NCI-H2196 treated with DMSO at 0.1 percent for 48 hours (cell line): ENCODE results near the gene GP9.
"Not testable (repeated sequence)": the region's sequence is repeated elsewhere in the genome, so short reads cannot be mapped to it uniquely, and the experiment has no call there.

Source experiments
- DNase-seq: peaks from one replicate; lab custom pipeline; 2025; ENCODE audit not compliant: unreplicated experiment; lab: John Stamatoyannopoulos, UW

The GP9 gene

GRCh38 chr3:129106866-129107565 is 46.4 kb downstream of the GP9 start:
- no peak for DNase-seq

- no peak for DNase-seq
Measured at GRCh38 chr3:129107793-129108192, 47.2 kb downstream of the GP9 start.

- not testable (repeated sequence) for DNase-seq
Measured at GRCh38 chr3:129111076-129111780, 50.6 kb downstream of the GP9 start.
